Measurements from ENCODE around the gene TSPAN16. TPM values are rescaled to one million over a fixed set of nuclear protein-coding genes. Genes with fewer than 3 reads are reported as not detected.

Gene TSPAN16
- total and polyA plus RNA-seq, 2 experiments from 2014 or later = not detected

GRCh38 chr19:11306337-11306736 lies 10.4 kb downstream of the TSPAN16 start:
- peaks cover 8% of the 10 kb centered on the region for H3K27me3 Mint-ChIP-seq (ENCODE audit: insufficient read depth, low read depth, poor library complexity)
- no peaks in the 10 kb centered on the region for H3K79me2 ChIP-seq (replicated peaks; ENCODE audit: insufficient read depth)

More at GRCh38 chr19:11306337-11306736, 10.4 kb downstream of the TSPAN16 start:
- no peak overlapping the region for H3K4me3 Mint-ChIP-seq
- TF ChIP-seq ZNF462 (CRISPR knock-in tag; IDR thresholded peaks at IDR 0.05) (no peak), REST (IDR thresholded peaks at IDR 0.05; ENCODE audit: unreplicated experiment) (no peak), POLR2AphosphoS5 (IDR thresholded peaks at IDR 0.05; ENCODE audit: low read depth) (no peak), ZNF114 (CRISPR knock-in tag; IDR thresholded peaks at IDR 0.05) (no peak), EZH2 (IDR thresholded peaks at IDR 0.05; ENCODE audit: low read depth, unreplicated experiment) (no peak), ETS1 (IDR thresholded peaks at IDR 0.05) (no peak), CTCF (conservative IDR thresholded peaks at IDR 0.05; ENCODE audit: low read depth in 2 of 2) (no peak), EZH2phosphoT487 (IDR thresholded peaks at IDR 0.05; ENCODE audit: unreplicated experiment) (no peak), JUNB (IDR thresholded peaks at IDR 0.05; ENCODE audit: unreplicated experiment) (no peak), ZNF331 (CRISPR knock-in tag; IDR thresholded peaks at IDR 0.05; ENCODE audit: low read depth) (no peak)
- H3K36me3 ChIP-seq (ENCODE audit: insufficient read depth) = no peaks in the 10 kb centered on the region
- H3K4me1 ChIP-seq (ENCODE audit: insufficient read depth) = no peaks in the 10 kb centered on the region
- no peaks in the 10 kb centered on the region for H3F3A ChIP-seq (replicated peaks; ENCODE audit: low read depth)
- H3K4me3 ChIP-seq = no peak overlapping the region
- no peak for ATAC-seq
- no peaks in the 10 kb centered on the region for H3K27me3 ChIP-seq (ENCODE audit: insufficient read depth)
- H3K4me2 ChIP-seq = no peak overlapping the region
- no peaks in the 10 kb centered on the region for H3K4me1 Mint-ChIP-seq
- no peak overlapping the region for H2AFZ ChIP-seq
- H4K20me1 ChIP-seq (replicated peaks; ENCODE audit: insufficient read depth) = no peaks in the 10 kb centered on the region
- no peak for DNase-seq (ENCODE audit: low spot score)
- no peak overlapping the region for H3K27ac Mint-ChIP-seq
- no peaks in the 10 kb centered on the region for H3K36me3 Mint-ChIP-seq (ENCODE audit: low read depth)
- no peaks in the 10 kb centered on the region for H3K9me2 ChIP-seq (ENCODE audit: insufficient read depth)
- no peak overlapping the region for H3K27ac ChIP-seq (ENCODE audit: low read depth)
- H3K9me3 Mint-ChIP-seq = peaks cover 2% of the 10 kb centered on the region; the same call in 2 of the 3 replicates
